PC-9 (cell line): ENCODE data around the gene AHNAK. TPM values are rescaled to one million over a fixed set of nuclear protein-coding genes. Genes with fewer than 3 reads are reported as not detected.

Experiments
- BruUV-seq: library from RNA; stranded (reverse); fragments of 400-500 nt; replicated peaks from 2 replicates; lab custom pipeline; 2021; lab: Mats Ljungman, UMichigan
- CTCF ChIA-PET: fragments of 300-600 bp; sonication (Branson Sonifier 250); formaldehyde crosslinking; loops from one replicate; lab custom pipeline; 2022; ENCODE audit warnings: antibody characterized with exemption; lab: Charles Lee
- POLR2A ChIA-PET: fragments of 300-600 bp; sonication (Branson Sonifier 250); formaldehyde crosslinking; loops from one replicate; lab custom pipeline; 2022; ENCODE audit warnings: antibody characterized with exemption; ENCODE audit not compliant: unreplicated experiment; lab: Charles Lee
- DNase-seq, 2 experiments: peaks; one replicate each; pipeline versions ENCODE4 v3.0.0 to v3.0.0-alpha.2; 2015 to 2022; ENCODE audit warnings: mixed read lengths in 1 of 2
- H2AFZ ChIP-seq: fragments of 200-600 bp; sonication (generic); 2 replicates; pipeline ENCODE4 v1.8.1; 2017; ENCODE audit warnings: antibody characterized with exemption
- H3F3A ChIP-seq: fragments of 200-600 bp; sonication (generic); 2 replicates; pipeline ENCODE4 v1.8.1; 2017; ENCODE audit warnings: antibody characterized with exemption, mild to moderate bottlenecking, low read depth; ENCODE audit not compliant: insufficient read depth
- H3K27ac ChIP-seq: fragments of 200-600 bp; sonication (generic); 2 replicates; pipeline ENCODE4 v1.6.1; 2016; ENCODE audit warnings: mixed run types
- H3K27me3 ChIP-seq: fragments of 200-600 bp; sonication (generic); 2 replicates; pipeline ENCODE4 v1.6.1; 2016; ENCODE audit warnings: low read depth, mixed run types; ENCODE audit not compliant: insufficient read depth
- H3K36me3 ChIP-seq: fragments of 200-600 bp; sonication (generic); 2 replicates; pipeline ENCODE4 v1.6.1; 2016; ENCODE audit warnings: low read depth, mixed run types
- H3K4me1 ChIP-seq: fragments of 200-600 bp; sonication (generic); replicated peaks from 2 replicates; pipeline ENCODE4 v1.6.1; 2016; ENCODE audit warnings: mixed run types; ENCODE audit not compliant: insufficient read depth
- H3K4me2 ChIP-seq: fragments of 200-600 bp; sonication (generic); 2 replicates; pipeline ENCODE4 v1.6.1; 2017; ENCODE audit warnings: mixed run types
- H3K4me3 ChIP-seq: fragments of 200-600 bp; sonication (generic); 2 replicates; pipeline ENCODE4 v1.6.1; 2016; ENCODE audit warnings: mixed run types
- H3K79me2 ChIP-seq: fragments of 200-600 bp; sonication (generic); 2 replicates; pipeline ENCODE4 v1.6.1; 2017; ENCODE audit warnings: low read depth, mixed run types
- H3K9me2 ChIP-seq: fragments of 200-600 bp; sonication (generic); 2 replicates; pipeline ENCODE4 v1.8.1; 2017; ENCODE audit warnings: mild to moderate bottlenecking; ENCODE audit not compliant: insufficient read depth
- H3K9me3 ChIP-seq: fragments of 200-600 bp; sonication (generic); 2 replicates; pipeline ENCODE4 v1.8.1; 2016; ENCODE audit warnings: low read depth; ENCODE audit not compliant: insufficient read depth
- H4K20me1 ChIP-seq: fragments of 200-600 bp; sonication (generic); 2 replicates; pipeline ENCODE4 v1.8.1; 2017; ENCODE audit not compliant: insufficient read depth
- EZH2 ChIP-seq: fragments of 200-600 bp; sonication (generic); IDR thresholded peaks from 2 replicates; pipeline ENCODE4 v1.8.0; 2017; ENCODE audit warnings: antibody characterized with exemption, low read depth
- intact Hi-C: fragments of 100-400 bp; cut with micrococcal nuclease; formaldehyde crosslinking; loops from one replicate; pipeline ENCODE4 v1.10.0; 2022; ENCODE audit not compliant: unreplicated experiment
- total RNA-seq: library from RNA; stranded (reverse); gene quantifications from 2 replicates; pipeline ENCODE4 v1.2.3, GENCODE V29; 2021
- TF ChIP-seq, protein P1 (sequence below): fragments of 200-600 bp; sonication (generic); conservative IDR thresholded peaks from 2 replicates; pipeline ENCODE4 v1.6.1; 2017; ENCODE audit warnings: mixed run types, antibody characterized with exemption, mild to moderate bottlenecking, moderate library complexity

Gene AHNAK
- total RNA-seq, 1 experiment from 2014 or later: 632 TPM

DNA sequence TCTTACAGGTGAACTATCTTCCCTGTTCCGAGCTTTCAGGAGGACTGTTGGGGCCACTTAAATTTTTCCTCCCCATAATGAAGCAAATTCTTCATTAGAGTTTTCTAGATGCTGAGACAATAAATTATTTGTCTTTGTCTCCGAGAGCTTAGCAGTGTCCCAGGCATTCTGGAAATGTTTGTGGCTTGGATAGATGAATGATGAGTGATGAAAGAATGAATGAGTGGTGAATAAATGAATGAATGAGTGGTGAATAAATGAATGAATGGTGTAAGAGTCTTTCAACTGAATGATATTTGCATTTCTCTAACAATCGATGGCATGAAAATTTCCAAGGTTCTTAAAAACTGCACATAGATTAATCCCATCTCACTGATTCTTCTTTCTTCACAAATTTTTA, 52.8 kb downstream of the AHNAK start:
- Histone ChIP-seq H3K4me1 (peaks cover 13% of the 10 kb centered on the region), H3K9me3 (no peaks in the 10 kb centered on the region), H2AFZ (no peak overlapping the region), H3K27ac (no peak overlapping the region), H4K20me1 (no peaks in the 10 kb centered on the region), H3K79me2 (no peaks in the 10 kb centered on the region), H3K4me3 (no peak overlapping the region), H3F3A (peaks cover 23% of the 10 kb centered on the region; the same call in 1 of the 2 replicates), H3K27me3 (no peaks in the 10 kb centered on the region), H3K4me2 (no peak overlapping the region), H3K36me3 (no peaks in the 10 kb centered on the region), H3K9me2 (no peaks in the 10 kb centered on the region)
- no peak for DNase-seq
- no TSS peak for BruUV-seq
- CTCF ChIA-PET: interaction anchor here (0.6 kb wide), 1 partner anchor 67 kb away, joined by 3 read pairs; no protein-coding TSS in a partner anchor
- POLR2A ChIA-PET: no interaction called here
- intact Hi-C loops: no loop called here
- TF ChIP-seq EZH2: no peak
- TF ChIP-seq, protein P1, sequence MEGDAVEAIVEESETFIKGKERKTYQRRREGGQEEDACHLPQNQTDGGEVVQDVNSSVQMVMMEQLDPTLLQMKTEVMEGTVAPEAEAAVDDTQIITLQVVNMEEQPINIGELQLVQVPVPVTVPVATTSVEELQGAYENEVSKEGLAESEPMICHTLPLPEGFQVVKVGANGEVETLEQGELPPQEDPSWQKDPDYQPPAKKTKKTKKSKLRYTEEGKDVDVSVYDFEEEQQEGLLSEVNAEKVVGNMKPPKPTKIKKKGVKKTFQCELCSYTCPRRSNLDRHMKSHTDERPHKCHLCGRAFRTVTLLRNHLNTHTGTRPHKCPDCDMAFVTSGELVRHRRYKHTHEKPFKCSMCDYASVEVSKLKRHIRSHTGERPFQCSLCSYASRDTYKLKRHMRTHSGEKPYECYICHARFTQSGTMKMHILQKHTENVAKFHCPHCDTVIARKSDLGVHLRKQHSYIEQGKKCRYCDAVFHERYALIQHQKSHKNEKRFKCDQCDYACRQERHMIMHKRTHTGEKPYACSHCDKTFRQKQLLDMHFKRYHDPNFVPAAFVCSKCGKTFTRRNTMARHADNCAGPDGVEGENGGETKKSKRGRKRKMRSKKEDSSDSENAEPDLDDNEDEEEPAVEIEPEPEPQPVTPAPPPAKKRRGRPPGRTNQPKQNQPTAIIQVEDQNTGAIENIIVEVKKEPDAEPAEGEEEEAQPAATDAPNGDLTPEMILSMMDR: no peak

DNA sequence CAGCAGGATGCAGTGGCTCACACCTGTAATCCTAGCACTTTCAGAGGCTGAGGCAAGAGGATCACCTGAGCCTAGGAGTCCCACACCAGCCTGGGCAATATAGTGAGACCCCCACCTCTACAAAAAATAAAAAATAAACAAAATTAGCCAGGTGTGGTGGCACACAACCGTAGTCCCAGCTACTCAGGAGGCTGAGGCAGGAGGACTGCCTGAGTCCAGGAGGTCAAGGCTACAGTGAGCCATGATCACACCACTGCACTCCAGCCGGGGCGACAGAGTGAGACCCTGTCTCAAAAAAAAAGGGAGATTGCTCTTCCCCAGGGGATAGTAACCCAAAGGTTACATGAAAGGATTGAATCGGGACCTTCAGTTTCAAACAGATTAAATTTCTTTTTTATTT, 54.0 kb downstream of the AHNAK start:
- Histone ChIP-seq H3K9me2 (no peaks in the 10 kb centered on the region), H4K20me1 (no peaks in the 10 kb centered on the region), H3K27ac (no peak overlapping the region), H3F3A (peaks cover 17% of the 10 kb centered on the region; the same call in 1 of the 2 replicates), H3K4me2 (no peak overlapping the region), H3K4me1 (peaks cover 7% of the 10 kb centered on the region), H3K27me3 (no peaks in the 10 kb centered on the region), H3K9me3 (no peaks in the 10 kb centered on the region), H2AFZ (no peak overlapping the region), H3K4me3 (no peak overlapping the region), H3K36me3 (no peaks in the 10 kb centered on the region), H3K79me2 (no peaks in the 10 kb centered on the region)
- CTCF ChIA-PET: interaction anchor here (0.6 kb wide), 1 partner anchor 401 kb away, joined by 3 read pairs; no protein-coding TSS in a partner anchor
- BruUV-seq: no TSS peak
- TF ChIP-seq, protein P1: no peak
- TF ChIP-seq EZH2: no peak
- intact Hi-C loops: no loop called here
- DNase-seq: no peak
- POLR2A ChIA-PET: interaction anchor here (0.5 kb wide), 1 partner anchor 26 kb away, joined by 3 read pairs; no protein-coding TSS in a partner anchor

DNA sequence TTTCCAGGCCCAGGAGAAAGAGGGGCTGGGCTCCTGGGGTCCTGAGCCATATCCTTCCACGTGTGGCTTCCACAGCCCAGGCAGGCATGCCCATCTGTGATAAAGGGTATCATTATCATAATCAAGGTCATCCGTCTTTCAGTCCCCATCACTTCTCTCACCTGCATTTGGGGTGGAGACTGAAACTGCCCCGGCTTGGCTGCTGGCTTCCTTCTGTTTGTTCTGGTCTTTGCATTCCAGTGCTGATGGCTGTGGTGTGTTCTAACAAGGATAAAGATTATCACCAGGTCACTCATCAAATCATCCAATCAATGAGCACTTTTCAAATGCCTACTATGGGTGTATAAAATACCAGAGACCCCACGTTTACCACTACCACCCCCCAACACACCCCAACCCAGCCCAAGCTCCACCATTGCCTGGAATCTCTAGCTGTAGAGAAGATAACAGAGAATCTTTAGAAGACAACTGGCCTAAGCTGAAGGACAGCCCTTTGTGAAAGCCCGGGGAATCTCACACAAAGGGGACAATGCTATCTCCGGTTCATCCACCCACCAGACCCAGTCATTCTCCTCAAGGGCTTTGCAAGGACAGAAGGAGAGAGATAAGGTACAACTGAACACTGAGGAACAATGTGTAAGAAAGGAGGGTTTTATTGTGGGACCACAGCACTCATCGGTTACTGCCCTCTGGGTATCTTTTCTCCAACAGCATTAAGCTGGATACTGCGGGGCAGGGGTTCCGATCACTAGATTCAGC, 54.9 kb downstream of the AHNAK start:
- Histone ChIP-seq H3K4me1 (peaks cover 3% of the 10 kb centered on the region; the same call in 1 of the 2 replicates), H3K4me2 (no peak overlapping the region), H3K36me3 (no peaks in the 10 kb centered on the region), H3K9me3 (no peaks in the 10 kb centered on the region), H3K79me2 (no peaks in the 10 kb centered on the region), H3K9me2 (no peaks in the 10 kb centered on the region), H3K27me3 (no peaks in the 10 kb centered on the region), H3K27ac (no peak overlapping the region), H3K4me3 (no peak overlapping the region), H2AFZ (no peak overlapping the region), H4K20me1 (no peaks in the 10 kb centered on the region), H3F3A (peaks cover 9% of the 10 kb centered on the region; the same call in 1 of the 2 replicates)
- intact Hi-C loops: no loop called here
- POLR2A ChIA-PET: interaction anchor here (0.5 kb wide), 1 partner anchor 27 kb away, joined by 3 read pairs; no protein-coding TSS in a partner anchor
- TF ChIP-seq EZH2: no peak
- TF ChIP-seq, protein P1: no peak
- no peak for DNase-seq
- CTCF ChIA-PET: no interaction called here
- no TSS peak for BruUV-seq
